IMR-90 (cell line): ENCODE measurements around the gene PRXL2C. TPM values are rescaled to one million over a fixed set of nuclear protein-coding genes. Genes with fewer than 3 reads are reported as not detected.

Experiments used
- ATAC-seq: fragments of 200-7000 bp; cut with Tn5 transposase; 2 replicates; pipeline ENCODE4 v1.9.1; 2020; ENCODE audit warnings: low read depth, mild to moderate bottlenecking, moderate library complexity
- BruUV-seq: library from RNA; stranded (reverse); fragments of 400-500 nt; replicated peaks from 2 replicates; lab custom pipeline; 2021; lab: Mats Ljungman, UMichigan
- CTCF ChIA-PET: fragments of 300-600 bp; formaldehyde crosslinking; extraction: SDS; loops from one replicate; lab custom pipeline; 2021; ENCODE audit warnings: antibody characterized with exemption; lab: Yijun Ruan, JAX
- POLR2A ChIA-PET: fragments of 300-600 bp; sonication (Branson Sonifier 250); formaldehyde crosslinking; loops from one replicate; lab custom pipeline; 2022; ENCODE audit warnings: antibody characterized with exemption; ENCODE audit not compliant: unreplicated experiment; lab: Charles Lee
- DNase-seq: peaks from one replicate; pipeline ENCODE4 v3.0.0; 2013
- H2AFZ ChIP-seq: replicated peaks from 2 replicates; pipeline ENCODE3; 2013; ENCODE audit warnings: low read length, mild to moderate bottlenecking; ENCODE audit not compliant: poor library complexity
- H2AK5ac ChIP-seq: 2 replicates; pipeline ENCODE4 v1.6.1; 2013; ENCODE audit warnings: low read depth, low read length, inconsistent platforms
- H2AK9ac ChIP-seq: replicated peaks from 2 replicates; pipeline ENCODE3; 2013; ENCODE audit warnings: mild to moderate bottlenecking, low read depth, low read length, moderate library complexity; ENCODE audit not compliant: poor library complexity
- H2BK120ac ChIP-seq: 2 replicates; pipeline ENCODE4 v1.6.1; 2013; ENCODE audit warnings: low read depth, low read length, inconsistent platforms
- H2BK15ac ChIP-seq: 3 replicates; pipeline ENCODE4 v1.6.1; 2013; ENCODE audit warnings: low read depth, low read length, inconsistent platforms
- H2BK20ac ChIP-seq: 2 replicates; pipeline ENCODE4 v1.6.1; 2013; ENCODE audit warnings: low read depth, mild to moderate bottlenecking, inconsistent platforms, low read length, moderate library complexity
- H2BK5ac ChIP-seq: 2 replicates; pipeline ENCODE4 v1.6.1; 2013; ENCODE audit warnings: mild to moderate bottlenecking, low read depth, low read length, inconsistent platforms; ENCODE audit not compliant: poor library complexity, severe bottlenecking
- H3K14ac ChIP-seq: replicated peaks from 2 replicates; pipeline ENCODE4 v1.6.1; 2013; ENCODE audit warnings: low read depth, low read length, inconsistent platforms
- H3K18ac ChIP-seq: 2 replicates; pipeline ENCODE4 v1.6.1; 2013; ENCODE audit warnings: low read depth, low read length, control low read depth
- H3K23ac ChIP-seq: 2 replicates; pipeline ENCODE4 v1.6.1; 2013; ENCODE audit warnings: low read depth, low read length, inconsistent platforms
- H3K27ac ChIP-seq: 2 replicates; pipeline ENCODE4 v1.5.1; 2013; ENCODE audit warnings: mild to moderate bottlenecking, control low read depth, low read length; ENCODE audit not compliant: insufficient read depth
- H3K27me3 ChIP-seq: 2 replicates; pipeline ENCODE4 v1.6.1; 2013; ENCODE audit warnings: low read length; ENCODE audit not compliant: control insufficient read depth, insufficient read depth
- H3K36me3 ChIP-seq: 2 replicates; pipeline ENCODE4 v1.6.1; 2013; ENCODE audit warnings: low read length, mixed read lengths; ENCODE audit not compliant: control insufficient read depth, insufficient read depth
- H3K4ac ChIP-seq: 2 replicates; pipeline ENCODE4 v1.6.1; 2013; ENCODE audit warnings: low read depth, low read length, inconsistent platforms
- H3K4me1 ChIP-seq: 2 replicates; pipeline ENCODE4 v1.6.1; 2013; ENCODE audit warnings: low read length, mixed read lengths; ENCODE audit not compliant: control insufficient read depth, insufficient read depth
- H3K4me2 ChIP-seq: 2 replicates; pipeline ENCODE4 v1.6.1; 2013; ENCODE audit warnings: low read depth, mild to moderate bottlenecking, control low read depth, low read length, moderate library complexity
- H3K4me3 ChIP-seq: 2 replicates; pipeline ENCODE4 v1.5.1; 2013; ENCODE audit warnings: low read depth, mild to moderate bottlenecking, control low read depth, low read length, moderate library complexity; ENCODE audit not compliant: insufficient read depth
- H3K56ac ChIP-seq: 2 replicates; pipeline ENCODE4 v1.6.1; 2013; ENCODE audit warnings: low read length, inconsistent platforms; ENCODE audit not compliant: insufficient read depth; ENCODE audit errors: extremely low read depth
- H3K79me1 ChIP-seq, 2 experiments: 2 replicates each; pipeline ENCODE4 v1.6.1; 2013; ENCODE audit warnings: low read length in 2 of 2, inconsistent platforms in 1 of 2, low read depth in 1 of 2
- H3K9ac ChIP-seq: 2 replicates; pipeline ENCODE4 v1.6.1; 2013; ENCODE audit warnings: low read depth, low read length, control low read depth
- H3K9me1 ChIP-seq: 2 replicates; pipeline ENCODE4 v1.6.1; 2013; ENCODE audit warnings: low read length, inconsistent platforms; ENCODE audit not compliant: insufficient read depth
- H3K9me3 ChIP-seq: 2 replicates; pipeline ENCODE4 v1.6.1; 2013; ENCODE audit warnings: low read length; ENCODE audit not compliant: control insufficient read depth, insufficient read depth
- H4K20me1 ChIP-seq: 2 replicates; pipeline ENCODE4 v1.6.1; 2013; ENCODE audit warnings: low read length, inconsistent platforms; ENCODE audit not compliant: insufficient read depth
- H4K5ac ChIP-seq: 2 replicates; pipeline ENCODE4 v1.6.1; 2013; ENCODE audit warnings: mild to moderate bottlenecking, low read depth, low read length, control low read depth
- H4K8ac ChIP-seq, 2 experiments: 2 replicates each; pipeline ENCODE4 v1.6.1; 2013; ENCODE audit warnings: low read depth in 2 of 2, low read length in 2 of 2, control low read depth in 1 of 2, inconsistent platforms in 1 of 2
- H4K91ac ChIP-seq: 2 replicates; pipeline ENCODE4 v1.6.1; 2013; ENCODE audit warnings: low read depth, low read length, inconsistent platforms; ENCODE audit not compliant: insufficient read depth
- BHLHE40 ChIP-seq: fragments of 150-350 bp; IDR thresholded peaks from 2 replicates; pipeline ENCODE4 v1.6.1; 2016; ENCODE audit warnings: mild to moderate bottlenecking, low read depth, low read length
- CEBPB ChIP-seq: IDR thresholded peaks from 2 replicates; pipeline ENCODE4 v1.6.1; 2012; ENCODE audit warnings: low read depth, low read length, improper control_type of control experiment
- CHD1 ChIP-seq: IDR thresholded peaks from 2 replicates; pipeline ENCODE4 v1.6.1; 2012; ENCODE audit warnings: low read depth, low read length, improper control_type of control experiment
- CTCF ChIP-seq: conservative IDR thresholded peaks from 2 replicates; pipeline ENCODE4 v1.5.1; 2012; ENCODE audit warnings: mild to moderate bottlenecking, low read depth, low read length, improper control_type of control experiment
- ELK1 ChIP-seq: fragments of 150-350 bp; IDR thresholded peaks from 2 replicates; pipeline ENCODE4 v1.6.1; 2016; ENCODE audit warnings: low read depth, mild to moderate bottlenecking, low read length, moderate library complexity, borderline replicate concordance
- FOS ChIP-seq: fragments of 150-350 bp; IDR thresholded peaks from 2 replicates; pipeline ENCODE4 v1.6.1; 2016; ENCODE audit warnings: low read depth, low read length
- MAZ ChIP-seq: IDR thresholded peaks from 2 replicates; pipeline ENCODE4 v1.6.1; 2012; ENCODE audit warnings: low read depth, mild to moderate bottlenecking, low read length, improper control_type of control experiment, moderate library complexity, borderline replicate concordance
- MXI1 ChIP-seq: IDR thresholded peaks from 2 replicates; pipeline ENCODE4 v1.6.1; 2012; ENCODE audit warnings: low read depth, mild to moderate bottlenecking, low read length, moderate library complexity, borderline replicate concordance
- POLR2A ChIP-seq: IDR thresholded peaks from 2 replicates; pipeline ENCODE4 v1.6.1; 2012; ENCODE audit warnings: mild to moderate bottlenecking, low read depth, low read length
- RAD21 ChIP-seq: IDR thresholded peaks from 2 replicates; pipeline ENCODE4 v1.6.1; 2012; ENCODE audit warnings: low read length, improper control_type of control experiment
- RCOR1 ChIP-seq: IDR thresholded peaks from 2 replicates; pipeline ENCODE4 v1.6.1; 2012; ENCODE audit warnings: mild to moderate bottlenecking, low read length, improper control_type of control experiment; ENCODE audit not compliant: insufficient replicate concordance
- SMC3 ChIP-seq: fragments of 150-350 bp; IDR thresholded peaks from 2 replicates; pipeline ENCODE4 v1.6.1; 2016; ENCODE audit warnings: low read depth, mild to moderate bottlenecking, antibody characterized with exemption, low read length, moderate library complexity
- USF2 ChIP-seq: fragments of 150-350 bp; IDR thresholded peaks from 2 replicates; pipeline ENCODE4 v1.6.1; 2017; ENCODE audit warnings: mild to moderate bottlenecking, antibody characterized with exemption, low read length, low read depth
- WGBS, 2 experiments: methylation state at CpG; one replicate each; pipeline versions ENCODE4 v1.1.5 to v1.1.7; 2013; ENCODE audit warnings: missing lambda C conversion rate in 2 of 2; ENCODE audit not compliant: insufficient read length in 1 of 2; ENCODE audit errors: extremely low coverage in 2 of 2; 5-methylcytosine and 5-hydroxymethylcytosine counted together
- dilution Hi-C: fragments of 300-500 bp; cut with HindIII; formaldehyde crosslinking; loops from one replicate; pipeline ENCODE4 v1.14.3; 2018; ENCODE audit warnings: low sequenced_read_pairs; ENCODE audit not compliant: unreplicated experiment
- in situ Hi-C: fragments of 300-500 bp; cut with MboI; formaldehyde crosslinking; loops from 3 replicates; pipeline ENCODE4 v1.14.3; 2019; ENCODE audit warnings: low sequenced_read_pairs, inconsistent platforms, mixed read lengths
- intact Hi-C: fragments of 100-400 bp; cut with micrococcal nuclease; formaldehyde crosslinking; loops from 2 replicates; pipeline ENCODE4 v1.10.0; 2022
- polyA plus RNA-seq, 3 experiments: library from polyadenylated mRNA; depleted of rRNA; stranded (reverse); fragments of >200 nt; gene quantifications; 2 replicates each; pipeline ENCODE4 v1.2.3, GENCODE V29; 2012; ENCODE audit warnings: low replicate concordance in 1 of 3
- total RNA-seq: library from RNA; depleted of rRNA; stranded (reverse); fragments of >200 nt; gene quantifications from 2 replicates; pipeline ENCODE4 v1.2.3, GENCODE V29; 2012

The PRXL2C gene
- total and polyA plus RNA-seq, 2 of the 4 experiments (the other 2 are of a cell fraction): 2.7 to 9.0 TPM

- Histone ChIP-seq H3K4me3 (peak within 1 kb of the TSS; percentile 88), H4K8ac (peak within 1 kb of the TSS; percentile 46 to 83), H3K9me3 (no peaks in the 10 kb centered on the region), H2AK5ac (no peak within 1 kb of the TSS; the same call in 1 of the 2 replicates), H2BK15ac (peak within 1 kb of the TSS; percentile 62; the same call in 1 of the 3 replicates), H3K14ac (no peak within 1 kb of the TSS), H2AFZ (peak within 1 kb of the TSS; percentile 97), H3K79me1 (peaks cover 10 to 28% of the 10 kb centered on the region in 2 experiments), H2BK20ac (no peak within 1 kb of the TSS; the same call in 1 of the 2 replicates), H4K5ac (no peak within 1 kb of the TSS), H3K4me2 (peak within 1 kb of the TSS; percentile 83), H3K18ac (no peak within 1 kb of the TSS), H3K4ac (peak within 1 kb of the TSS; percentile 49), H3K9ac (peak within 1 kb of the TSS; percentile 49), H3K4me1 (peaks cover 3% of the 10 kb centered on the region; the same call in 1 of the 2 replicates), H3K27me3 (no peaks in the 10 kb centered on the region), H2BK5ac (no peak within 1 kb of the TSS), H3K27ac (peak within 1 kb of the TSS; percentile 12; the same call in 1 of the 2 replicates), H3K23ac (no peak within 1 kb of the TSS), H3K9me1 (peaks cover 5% of the 10 kb centered on the region; the same call in 1 of the 2 replicates), H3K36me3 (no peaks in the 10 kb centered on the region), H3K56ac (peak within 1 kb of the TSS; percentile 38), H4K91ac (peak within 1 kb of the TSS; percentile 14; the same call in 1 of the 2 replicates), H4K20me1 (peaks cover 8% of the 10 kb centered on the region; the same call in 1 of the 2 replicates), H2AK9ac (peak within 1 kb of the TSS; percentile 60), H2BK120ac (peak within 1 kb of the TSS; percentile 44)
- ATAC-seq: peak; percentile 92
- CTCF ChIA-PET: interaction anchor here (0.7 kb wide), 1 partner anchor 11 kb away, joined by 3 read pairs; no protein-coding TSS in a partner anchor
- dilution Hi-C loops: no loop called here
- peak; percentile 90 for DNase-seq
- POLR2A ChIA-PET: no interaction called here
- 1% methylated on average over 47 of the region's 66 CpGs; no CpG with 5 or more reads in 1 of the 2 experiments for WGBS, 2 experiments
- intact Hi-C loops: loop anchor here (1.0 kb wide), 1 partner anchor 201 kb away; the partner anchor contains the start of gene ZNF367
- in situ Hi-C loops: no loop called here
- BruUV-seq: no TSS peak
- TF ChIP-seq MXI1 (peak; percentile 34; the same call in 1 of the 2 replicates), RCOR1 (no peak), ELK1 (no peak), USF2 (no peak), POLR2A (no peak), CHD1 (no peak), SMC3 (peak; percentile 32; the same call in 1 of the 2 replicates), FOS (no peak), BHLHE40 (no peak), CEBPB (0 out of 2 replicates have a peak, but pooled peaks have one; percentile 4), MAZ (peak; percentile 44; the same call in 1 of the 2 replicates), RAD21 (peak; percentile 42), CTCF (peak; percentile 46)
These were observed 35.5 kb downstream of the PRXL2C start, which contains the start of gene CDC14B for GRCh38 chr9:96619491-96620180. Gene CDC14B (minus strand): TSS chr9:96619843. CDS start chr9:96619378, 465 bp downstream.
